Panc1 (cell line): ENCODE data around the gene ELOA.

Experiments used
- POLR2AphosphoS5 ChIP-seq: IDR thresholded peaks from 2 replicates; pipeline ENCODE4 v1.6.1; 2012; ENCODE audit warnings: mild to moderate bottlenecking, low read depth, low read length, moderate library complexity
- TF ChIP-seq, protein P1 (sequence below): fragments of 450-650 bp; IDR thresholded peaks from 2 replicates; pipeline ENCODE4 v1.5.1; 2017; ENCODE audit warnings: mild to moderate bottlenecking

DNA sequence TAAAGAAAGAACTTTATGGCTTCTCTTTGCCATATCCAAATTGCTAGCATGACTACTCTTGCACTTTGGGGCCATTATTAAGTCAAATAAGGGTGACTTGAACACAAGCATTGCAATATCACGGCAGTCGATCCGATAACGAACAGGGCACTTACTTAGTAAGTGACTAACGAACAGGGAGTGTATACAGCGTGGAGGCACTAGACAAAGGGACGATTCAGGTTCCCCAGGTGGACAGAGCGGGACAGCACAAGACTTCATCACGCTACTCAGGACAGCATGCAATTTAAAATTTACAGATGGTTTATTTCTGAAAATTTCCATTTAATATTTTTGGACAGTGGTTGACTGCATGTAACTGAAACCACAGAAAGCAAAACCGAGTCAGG, 29.6 kb downstream of the ELOA start:
- TF ChIP-seq, protein P1, sequence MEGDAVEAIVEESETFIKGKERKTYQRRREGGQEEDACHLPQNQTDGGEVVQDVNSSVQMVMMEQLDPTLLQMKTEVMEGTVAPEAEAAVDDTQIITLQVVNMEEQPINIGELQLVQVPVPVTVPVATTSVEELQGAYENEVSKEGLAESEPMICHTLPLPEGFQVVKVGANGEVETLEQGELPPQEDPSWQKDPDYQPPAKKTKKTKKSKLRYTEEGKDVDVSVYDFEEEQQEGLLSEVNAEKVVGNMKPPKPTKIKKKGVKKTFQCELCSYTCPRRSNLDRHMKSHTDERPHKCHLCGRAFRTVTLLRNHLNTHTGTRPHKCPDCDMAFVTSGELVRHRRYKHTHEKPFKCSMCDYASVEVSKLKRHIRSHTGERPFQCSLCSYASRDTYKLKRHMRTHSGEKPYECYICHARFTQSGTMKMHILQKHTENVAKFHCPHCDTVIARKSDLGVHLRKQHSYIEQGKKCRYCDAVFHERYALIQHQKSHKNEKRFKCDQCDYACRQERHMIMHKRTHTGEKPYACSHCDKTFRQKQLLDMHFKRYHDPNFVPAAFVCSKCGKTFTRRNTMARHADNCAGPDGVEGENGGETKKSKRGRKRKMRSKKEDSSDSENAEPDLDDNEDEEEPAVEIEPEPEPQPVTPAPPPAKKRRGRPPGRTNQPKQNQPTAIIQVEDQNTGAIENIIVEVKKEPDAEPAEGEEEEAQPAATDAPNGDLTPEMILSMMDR: no peak
- no peak for TF ChIP-seq POLR2AphosphoS5
